Panc1 (cell line): Measurements from ENCODE around the gene WIF1. TPM values are rescaled to one million over a fixed set of nuclear protein-coding genes. Genes with fewer than 3 reads are reported as not detected.

Experiments used
- ATAC-seq: fragments of 200-7000 bp; cut with Tn5 transposase; 2 replicates; pipeline ENCODE4 v1.9.1; 2020; ENCODE audit warnings: mild to moderate bottlenecking, moderate library complexity
- BruUV-seq: library from RNA; stranded (reverse); fragments of 400-500 nt; replicated peaks from 2 replicates; lab custom pipeline; 2021; lab: Mats Ljungman, UMichigan
- CTCF ChIA-PET: fragments of 300-600 bp; sonication (Branson Sonifier 250); formaldehyde crosslinking; loops from one replicate; lab custom pipeline; 2022; ENCODE audit warnings: antibody characterized with exemption; lab: Charles Lee
- POLR2A ChIA-PET: fragments of 300-600 bp; sonication (Branson Sonifier 250); formaldehyde crosslinking; loops from one replicate; lab custom pipeline; 2022; ENCODE audit warnings: antibody characterized with exemption; lab: Charles Lee
- DNase-seq: peaks from one replicate; pipeline ENCODE4 v3.0.0-alpha.2; 2010; ENCODE audit warnings: low read depth, low spot score
- H3K27ac ChIP-seq: 2 replicates; pipeline ENCODE4 v1.5.1; 2011; ENCODE audit warnings: mild to moderate bottlenecking, low read length, inconsistent platforms
- H3K27me3 ChIP-seq: fragments of 200-500 bp; sonication (Bioruptor generic); 2 replicates; pipeline ENCODE4 v1.6.0; 2014; ENCODE audit warnings: low read length, inconsistent platforms; ENCODE audit not compliant: control insufficient read depth, insufficient read depth
- H3K36me3 ChIP-seq: fragments of 200-500 bp; sonication (Bioruptor generic); 2 replicates; pipeline ENCODE4 v1.5.1; 2014; ENCODE audit warnings: inconsistent platforms, mild to moderate bottlenecking, low read length, moderate library complexity; ENCODE audit not compliant: control insufficient read depth, insufficient read depth
- H3K4me1 ChIP-seq: 2 replicates; pipeline ENCODE4 v1.5.1; 2011; ENCODE audit warnings: inconsistent platforms, mild to moderate bottlenecking, low read length, moderate library complexity; ENCODE audit not compliant: control insufficient read depth, insufficient read depth
- H3K4me3 ChIP-seq, 2 experiments: 2 replicates each; pipeline ENCODE4 v1.5.1; 2011 to 2012; ENCODE audit warnings: low read depth in 2 of 2, low read length in 2 of 2, mild to moderate bottlenecking in 2 of 2, inconsistent platforms in 1 of 2, moderate library complexity in 1 of 2
- H3K9me3 ChIP-seq: fragments of 200-500 bp; sonication (Bioruptor generic); 2 replicates; pipeline ENCODE4 v1.5.1; 2014; ENCODE audit warnings: low read depth, mild to moderate bottlenecking, inconsistent platforms, low read length, moderate library complexity; ENCODE audit not compliant: control insufficient read depth, insufficient read depth
- POLR2AphosphoS5 ChIP-seq: IDR thresholded peaks from 2 replicates; pipeline ENCODE4 v1.6.1; 2012; ENCODE audit warnings: mild to moderate bottlenecking, low read depth, low read length, moderate library complexity
- SIN3A ChIP-seq: IDR thresholded peaks from 2 replicates; pipeline ENCODE4 v1.6.1; 2012; ENCODE audit warnings: low read depth, mild to moderate bottlenecking, low read length, moderate library complexity, borderline replicate concordance; ENCODE audit not compliant: insufficient read depth
- TCF7L2 ChIP-seq: IDR thresholded peaks from 2 replicates; pipeline ENCODE4 v1.6.1; 2011; ENCODE audit warnings: mild to moderate bottlenecking, low read depth, low read length, inconsistent platforms
- in situ Hi-C: cut with HindIII; loops from 2 replicates; pipeline ENCODE4 v1.10.0; 2016; ENCODE audit warnings: low sequenced_read_pairs, low pct_unique_long_range_greater_than_20kb
- intact Hi-C: fragments of 100-400 bp; cut with micrococcal nuclease; formaldehyde crosslinking; loops from one replicate; pipeline ENCODE4 v1.10.0; 2022; ENCODE audit not compliant: unreplicated experiment
- total RNA-seq: library from RNA; stranded (reverse); gene quantifications from one replicate; pipeline ENCODE4 v1.2.1, GENCODE V29; 2021; ENCODE audit not compliant: unreplicated experiment
- TF ChIP-seq, protein P1 (sequence below), 2 experiments: IDR thresholded peaks; 2 replicates each; pipeline ENCODE4 v1.6.1; 2011 to 2012; ENCODE audit warnings: low read depth in 2 of 2, control low read depth in 1 of 2, low read length in 1 of 2, mild to moderate bottlenecking in 1 of 2, moderate library complexity in 1 of 2; ENCODE audit not compliant: insufficient read depth in 1 of 2
- TF ChIP-seq, protein P2 (sequence below): fragments of 450-650 bp; IDR thresholded peaks from 2 replicates; pipeline ENCODE4 v1.5.1; 2017; ENCODE audit warnings: mild to moderate bottlenecking

Gene WIF1
- total RNA-seq, 1 experiment from 2014 or later: not detected

DNA sequence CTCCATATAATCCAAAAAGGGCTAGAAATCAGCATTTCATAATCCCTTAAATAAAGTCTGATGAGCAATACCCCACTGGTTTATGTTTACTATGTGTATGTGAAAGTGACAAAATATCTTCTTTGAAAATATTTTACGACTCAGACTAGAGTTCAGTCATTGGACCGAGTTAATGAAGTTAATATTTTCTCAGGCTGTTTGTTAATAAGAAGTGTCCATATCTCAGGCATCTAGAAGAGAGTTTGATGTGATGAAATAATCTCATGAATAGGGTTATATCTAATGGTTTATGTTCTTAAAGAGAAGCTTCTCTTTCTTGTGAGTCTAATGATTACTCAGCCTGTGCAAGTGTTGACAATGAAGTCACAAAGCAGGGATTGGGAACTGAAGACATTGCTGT lies 51.8 kb downstream of the WIF1 start:
- ATAC-seq (no peak), DNase-seq (no peak)
- Histone ChIP-seq H3K4me1 (no peaks in the 10 kb centered on the region), H3K4me3 (no peak overlapping the region), H3K9me3 (no peaks in the 10 kb centered on the region), H3K36me3 (no peaks in the 10 kb centered on the region), H3K27me3 (peaks cover 14% of the 10 kb centered on the region), H3K27ac (no peak overlapping the region)
- TF ChIP-seq POLR2AphosphoS5: no peak
- TF ChIP-seq, protein P1, sequence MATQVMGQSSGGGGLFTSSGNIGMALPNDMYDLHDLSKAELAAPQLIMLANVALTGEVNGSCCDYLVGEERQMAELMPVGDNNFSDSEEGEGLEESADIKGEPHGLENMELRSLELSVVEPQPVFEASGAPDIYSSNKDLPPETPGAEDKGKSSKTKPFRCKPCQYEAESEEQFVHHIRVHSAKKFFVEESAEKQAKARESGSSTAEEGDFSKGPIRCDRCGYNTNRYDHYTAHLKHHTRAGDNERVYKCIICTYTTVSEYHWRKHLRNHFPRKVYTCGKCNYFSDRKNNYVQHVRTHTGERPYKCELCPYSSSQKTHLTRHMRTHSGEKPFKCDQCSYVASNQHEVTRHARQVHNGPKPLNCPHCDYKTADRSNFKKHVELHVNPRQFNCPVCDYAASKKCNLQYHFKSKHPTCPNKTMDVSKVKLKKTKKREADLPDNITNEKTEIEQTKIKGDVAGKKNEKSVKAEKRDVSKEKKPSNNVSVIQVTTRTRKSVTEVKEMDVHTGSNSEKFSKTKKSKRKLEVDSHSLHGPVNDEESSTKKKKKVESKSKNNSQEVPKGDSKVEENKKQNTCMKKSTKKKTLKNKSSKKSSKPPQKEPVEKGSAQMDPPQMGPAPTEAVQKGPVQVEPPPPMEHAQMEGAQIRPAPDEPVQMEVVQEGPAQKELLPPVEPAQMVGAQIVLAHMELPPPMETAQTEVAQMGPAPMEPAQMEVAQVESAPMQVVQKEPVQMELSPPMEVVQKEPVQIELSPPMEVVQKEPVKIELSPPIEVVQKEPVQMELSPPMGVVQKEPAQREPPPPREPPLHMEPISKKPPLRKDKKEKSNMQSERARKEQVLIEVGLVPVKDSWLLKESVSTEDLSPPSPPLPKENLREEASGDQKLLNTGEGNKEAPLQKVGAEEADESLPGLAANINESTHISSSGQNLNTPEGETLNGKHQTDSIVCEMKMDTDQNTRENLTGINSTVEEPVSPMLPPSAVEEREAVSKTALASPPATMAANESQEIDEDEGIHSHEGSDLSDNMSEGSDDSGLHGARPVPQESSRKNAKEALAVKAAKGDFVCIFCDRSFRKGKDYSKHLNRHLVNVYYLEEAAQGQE (IDR thresholded peaks at IDR 0.05; ENCODE audit: insufficient read depth in 1 of 2, low read depth in 2 of 2, low read length in 1 of 2): no peak
- TF ChIP-seq, protein P2, sequence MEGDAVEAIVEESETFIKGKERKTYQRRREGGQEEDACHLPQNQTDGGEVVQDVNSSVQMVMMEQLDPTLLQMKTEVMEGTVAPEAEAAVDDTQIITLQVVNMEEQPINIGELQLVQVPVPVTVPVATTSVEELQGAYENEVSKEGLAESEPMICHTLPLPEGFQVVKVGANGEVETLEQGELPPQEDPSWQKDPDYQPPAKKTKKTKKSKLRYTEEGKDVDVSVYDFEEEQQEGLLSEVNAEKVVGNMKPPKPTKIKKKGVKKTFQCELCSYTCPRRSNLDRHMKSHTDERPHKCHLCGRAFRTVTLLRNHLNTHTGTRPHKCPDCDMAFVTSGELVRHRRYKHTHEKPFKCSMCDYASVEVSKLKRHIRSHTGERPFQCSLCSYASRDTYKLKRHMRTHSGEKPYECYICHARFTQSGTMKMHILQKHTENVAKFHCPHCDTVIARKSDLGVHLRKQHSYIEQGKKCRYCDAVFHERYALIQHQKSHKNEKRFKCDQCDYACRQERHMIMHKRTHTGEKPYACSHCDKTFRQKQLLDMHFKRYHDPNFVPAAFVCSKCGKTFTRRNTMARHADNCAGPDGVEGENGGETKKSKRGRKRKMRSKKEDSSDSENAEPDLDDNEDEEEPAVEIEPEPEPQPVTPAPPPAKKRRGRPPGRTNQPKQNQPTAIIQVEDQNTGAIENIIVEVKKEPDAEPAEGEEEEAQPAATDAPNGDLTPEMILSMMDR: no peak
- no peak for TF ChIP-seq SIN3A
- TF ChIP-seq TCF7L2: no peak
- BruUV-seq: no TSS peak
- intact Hi-C loops: no loop called here
- ChIA-PET POLR2A (no interaction called here), CTCF (no interaction called here)
- in situ Hi-C loops: no loop called here

DNA sequence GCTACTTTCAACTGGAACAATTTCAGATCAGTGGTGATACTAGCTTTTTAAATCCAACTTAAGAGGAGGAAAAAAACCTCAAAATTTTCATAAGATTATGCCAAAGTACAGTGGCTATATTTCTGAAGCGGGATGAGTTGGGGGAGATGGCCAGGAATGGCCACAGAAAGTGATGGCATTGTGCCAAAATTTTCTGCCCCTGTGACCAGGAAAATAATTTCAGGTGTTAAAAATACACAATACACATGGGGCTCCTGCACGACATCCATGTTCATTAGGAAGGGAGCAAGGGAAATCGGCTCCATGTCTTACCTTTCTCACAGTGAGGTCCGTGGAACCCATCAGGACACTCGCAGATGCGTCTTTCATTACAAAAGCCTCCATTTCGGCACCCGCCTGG lies 53.7 kb downstream of the WIF1 start:
- Histone ChIP-seq H3K27me3 (peaks cover 22% of the 10 kb centered on the region), H3K9me3 (no peaks in the 10 kb centered on the region), H3K4me3 (no peak overlapping the region), H3K4me1 (no peaks in the 10 kb centered on the region), H3K36me3 (no peaks in the 10 kb centered on the region), H3K27ac (no peak overlapping the region)
- POLR2A ChIA-PET: no interaction called here
- CTCF ChIA-PET: no interaction called here
- in situ Hi-C loops: no loop called here
- ATAC-seq: no peak
- DNase-seq: no peak
- TF ChIP-seq SIN3A (no peak), TCF7L2 (no peak), POLR2AphosphoS5 (no peak)
- TF ChIP-seq, protein P2: no peak
- TF ChIP-seq, protein P1 (IDR thresholded peaks at IDR 0.05; ENCODE audit: insufficient read depth in 1 of 2, low read depth in 2 of 2, low read length in 1 of 2): no peak
- BruUV-seq: no TSS peak
- intact Hi-C loops: no loop called here
